HepG2 (cell line): ENCODE results near the gene POLR3K. TPM values are rescaled to one million over a fixed set of nuclear protein-coding genes. Genes with fewer than 3 reads are reported as not detected.

Experiments
- ATF1 ChIP-seq: IDR thresholded peaks from 2 replicates; pipeline ENCODE4 v1.6.1; 2016; ENCODE audit warnings: mild to moderate bottlenecking, control low read depth
- ATF3 ChIP-seq: sonication (generic); formaldehyde crosslinking; IDR thresholded peaks from 2 replicates; pipeline ENCODE4 v1.4.0; 2020; ENCODE audit warnings: missing genetic modification reagents
- EHMT2 ChIP-seq: fragments of 200-600 bp; sonication (generic); IDR thresholded peaks from 2 replicates; pipeline ENCODE4 v1.7.0; 2017; ENCODE audit warnings: antibody characterized with exemption, low read depth, low read length, borderline replicate concordance
- FOXP4 ChIP-seq: sonication (generic); formaldehyde crosslinking; IDR thresholded peaks from 2 replicates; pipeline ENCODE4 v1.4.0; 2020; ENCODE audit warnings: missing genetic modification reagents
- GTF3A ChIP-seq: sonication (generic); formaldehyde crosslinking; conservative IDR thresholded peaks from 2 replicates; pipeline ENCODE4 v1.4.0; 2020; ENCODE audit warnings: mild to moderate bottlenecking, missing genetic modification reagents
- KDM1A ChIP-seq: IDR thresholded peaks from 2 replicates; pipeline ENCODE4 v1.6.1; 2016; ENCODE audit warnings: missing compliant biosample characterization
- MATR3 ChIP-seq: sonication (generic); formaldehyde crosslinking; IDR thresholded peaks from 2 replicates; pipeline ENCODE4 v1.4.0; 2020; ENCODE audit warnings: missing genetic modification reagents
- MZF1 ChIP-seq: sonication (generic); formaldehyde crosslinking; IDR thresholded peaks from 2 replicates; pipeline ENCODE4 v1.8.1; 2023; ENCODE audit warnings: mild to moderate bottlenecking, missing genetic modification reagents, borderline replicate concordance
- NFRKB ChIP-seq: fragments of 450-650 bp; IDR thresholded peaks from 2 replicates; pipeline ENCODE4 v1.6.1; 2017
- POLR2AphosphoS2 ChIP-seq: IDR thresholded peaks from 2 replicates; pipeline ENCODE4 v1.6.1; 2011; ENCODE audit warnings: low read depth, low read length, improper control_type of control experiment
- PRMT3 ChIP-seq: sonication (generic); formaldehyde crosslinking; IDR thresholded peaks from 2 replicates; pipeline ENCODE4 v1.8.1; 2022; ENCODE audit warnings: low read depth, mild to moderate bottlenecking, moderate library complexity, missing genetic modification reagents, borderline replicate concordance
- RAD21 ChIP-seq: fragments of 450-650 bp; formaldehyde crosslinking; IDR thresholded peaks from 2 replicates; pipeline ENCODE4 v1.5.0; 2020; ENCODE audit warnings: mild to moderate bottlenecking
- SALL1 ChIP-seq: sonication (generic); formaldehyde crosslinking; IDR thresholded peaks from 2 replicates; pipeline ENCODE4 v1.8.0; 2022; ENCODE audit warnings: mild to moderate bottlenecking, missing genetic modification reagents
- SMC3 ChIP-seq: IDR thresholded peaks from 2 replicates; pipeline ENCODE4 v1.6.1; 2011; ENCODE audit warnings: low read length, improper control_type of control experiment
- TBX2 ChIP-seq: sonication (generic); formaldehyde crosslinking; IDR thresholded peaks from 2 replicates; pipeline ENCODE4 v1.5.0; 2020; ENCODE audit warnings: missing genetic modification reagents, mild to moderate bottlenecking, borderline replicate concordance
- XRCC5 ChIP-seq: fragments of 200-400 bp; formaldehyde crosslinking; optimal IDR thresholded peaks from 2 replicates; pipeline ENCODE3; 2017; ENCODE audit warnings: mild to moderate bottlenecking, low read length
- ZFP41 ChIP-seq: sonication (generic); formaldehyde crosslinking; IDR thresholded peaks from 2 replicates; pipeline ENCODE4 v1.4.0; 2020; ENCODE audit warnings: mild to moderate bottlenecking, missing genetic modification reagents, borderline replicate concordance
- ZHX2 ChIP-seq, 2 experiments: sonication (generic) in 1 of 2; formaldehyde crosslinking in 1 of 2; IDR thresholded peaks; 2 replicates each; pipeline versions ENCODE4 v1.6.1 to v1.9.0; 2014 to 2022; ENCODE audit warnings: antibody characterized with exemption in 1 of 2, borderline replicate concordance in 1 of 2, inconsistent platforms in 1 of 2, low read depth in 1 of 2, missing genetic modification reagents in 1 of 2
- ZNF331 ChIP-seq: sonication (generic); formaldehyde crosslinking; IDR thresholded peaks from 2 replicates; pipeline ENCODE4 v1.4.0; 2020; ENCODE audit warnings: missing genetic modification reagents
- ZNF354B ChIP-seq: sonication (generic); formaldehyde crosslinking; IDR thresholded peaks from 2 replicates; pipeline ENCODE4 v1.8.0; 2022; ENCODE audit warnings: mild to moderate bottlenecking, missing genetic modification reagents
- ZNF468 ChIP-seq: sonication (generic); formaldehyde crosslinking; IDR thresholded peaks from 2 replicates; pipeline ENCODE4 v1.8.0; 2022; ENCODE audit warnings: mild to moderate bottlenecking, moderate library complexity, missing genetic modification reagents
- ZNF557 ChIP-seq: sonication (generic); formaldehyde crosslinking; IDR thresholded peaks from 2 replicates; pipeline ENCODE4 v1.4.0; 2020; ENCODE audit warnings: missing genetic modification reagents
- ZNF569 ChIP-seq: sonication (generic); formaldehyde crosslinking; IDR thresholded peaks from 2 replicates; pipeline ENCODE4 v1.5.0; 2020; ENCODE audit warnings: mild to moderate bottlenecking, missing genetic modification reagents, moderate library complexity, borderline replicate concordance
- ZNF703 ChIP-seq: sonication (generic); formaldehyde crosslinking; IDR thresholded peaks from 2 replicates; pipeline ENCODE4 v1.5.1; 2020; ENCODE audit warnings: missing genetic modification reagents, mild to moderate bottlenecking, moderate library complexity, borderline replicate concordance
- polyA plus RNA-seq, 8 experiments: library from polyadenylated mRNA; depleted of rRNA in 3 of 8; stranded (reverse) in 7 of 8; unstranded in 1 of 8; fragments of >200 nt; fragmentation: Illumina TruSeq in 4 of 8; extraction: Trizol in 4 of 8; gene quantifications; 2 replicates each; pipeline versions ENCODE4 v1.2.1 to v1.2.3, GENCODE V29; 2011 to 2016; ENCODE audit warnings: low read depth in 4 of 8, missing spikeins in 1 of 8, mixed read lengths in 1 of 8; ENCODE audit not compliant: insufficient read depth in 1 of 8
- total RNA-seq, 5 experiments: library from RNA; depleted of rRNA; stranded (reverse); fragments of >200 nt; fragmentation: Illumina TruSeq; extraction: Trizol; gene quantifications; 2 replicates each; pipeline ENCODE4 v1.2.3, GENCODE V29; 2016; ENCODE audit warnings: low read depth in 1 of 5

Gene POLR3K
- total and polyA plus RNA-seq, 2 of the 13 experiments (the other 11 are each of a cell fraction or from before 2014, with no cell fraction given), result 14.8 to 18.8 TPM

GRCh38 chr16:45454-45853 is 8.0 kb downstream of the POLR3K start (continued):
- TF ChIP-seq GTF3A (CRISPR knock-in tag), result no peak
- TF ChIP-seq RAD21 (CRISPR knock-in tag), result no peak
- TF ChIP-seq SMC3, result no peak
- TF ChIP-seq PRMT3, result no peak
- TF ChIP-seq ATF3, result no peak
- TF ChIP-seq ZFP41 (CRISPR knock-in tag), result no peak
- TF ChIP-seq XRCC5, result no peak
- TF ChIP-seq ZNF331 (CRISPR knock-in tag), result no peak
- no peak for TF ChIP-seq ZNF468
- no peak for TF ChIP-seq ATF1 (CRISPR knock-in tag)
- peak; percentile 86 for TF ChIP-seq SALL1 (CRISPR knock-in tag)
- no peak for TF ChIP-seq ZNF557
- TF ChIP-seq NFRKB, result no peak
- TF ChIP-seq ZNF703, result no peak
- TF ChIP-seq MZF1, result no peak
- TF ChIP-seq MATR3 (CRISPR knock-in tag), result no peak
- TF ChIP-seq TBX2, result peak; percentile 36; the same call in 1 of the 2 replicates
- no peak for TF ChIP-seq ZNF569
- no peak for TF ChIP-seq POLR2AphosphoS2
- TF ChIP-seq KDM1A, result no peak
- no peak for TF ChIP-seq ZNF354B (CRISPR knock-in tag)
- TF ChIP-seq ZHX2 (IDR thresholded peaks at IDR 0.05; ENCODE audit: low read depth), result no peak
- TF ChIP-seq ZHX2 (CRISPR knock-in tag; IDR thresholded peaks at IDR 0.05; ENCODE audit: borderline replicate concordance), result no peak
- peak; percentile 72; the same call in 1 of the 2 replicates for TF ChIP-seq FOXP4 (CRISPR knock-in tag)
- TF ChIP-seq EHMT2, result no peak
